Testis (tissue), 3 donors: ENCODE measurements around the gene RPL41. TPM values are rescaled to one million over a fixed set of nuclear protein-coding genes. Genes with fewer than 3 reads are reported as not detected.

Experiments
- DNase-seq: peaks from one replicate; pipeline ENCODE4 v3.0.0-alpha.2; 2019
- H3K27ac ChIP-seq, 2 donors: fragments of 200-600 bp; sonication (generic); one replicate each; pipeline ENCODE4 v1.5.1; 2019
- H3K27me3 ChIP-seq: fragments of 200-600 bp; sonication (generic); one replicate; pipeline ENCODE4 v1.5.1; 2019
- H3K36me3 ChIP-seq: fragments of 200-600 bp; sonication (generic); one replicate; pipeline ENCODE4 v1.5.1; 2017; ENCODE audit warnings: low read depth; ENCODE audit errors: missing control alignments
- H3K4me1 ChIP-seq: fragments of 200-600 bp; sonication (generic); one replicate; pipeline ENCODE4 v1.5.1; 2019
- H3K4me3 ChIP-seq, 2 donors: fragments of 200-600 bp; sonication (generic); one replicate each; pipeline ENCODE4 v1.5.1; 2017 to 2019
- H3K9me3 ChIP-seq: fragments of 200-600 bp; sonication (generic); one replicate; pipeline ENCODE4 v1.5.1; 2017
- POLR2A ChIP-seq: fragments of 450-650 bp; IDR thresholded peaks from one replicate; pipeline ENCODE4 v1.6.1; 2017; ENCODE audit warnings: antibody characterized with exemption, mild to moderate bottlenecking, moderate library complexity
- WGBS, 2 donors: methylation state at CpG; one replicate each; pipeline ENCODE4 v1.1.5; 2018; 5-methylcytosine and 5-hydroxymethylcytosine counted together
- intact Hi-C: fragments of 100-400 bp; cut with DNase I; formaldehyde crosslinking; loops from one replicate; pipeline ENCODE4 v1.15.1; 2023; ENCODE audit warnings: low total_unique reads
- polyA plus RNA-seq: library from polyadenylated mRNA; stranded (reverse); fragments of 350-450 nt; fragmentation: Illumina TruSeq; extraction: RNeasy Lipid Tissue Mini Kit (QIAGEN cat#74804); gene quantifications from one replicate; pipeline ENCODE4 v1.2.3, GENCODE V29; 2014; ENCODE audit warnings: low read depth, low replicate concordance; ENCODE audit not compliant: insufficient read depth
- total RNA-seq, 2 donors: library from RNA; depleted of rRNA; stranded (reverse); fragments of >200 nt; gene quantifications; one replicate each; pipeline ENCODE4 v1.2.3, GENCODE V29; 2016
- TF ChIP-seq, protein P1 (sequence below), 3 experiments: fragments of 450-650 bp in 2 of 3; fragments of 200-600 bp in 1 of 3; sonication (generic) in 1 of 3; IDR thresholded peaks; one replicate each; pipeline ENCODE4 v1.5.1; 2016 to 2019; ENCODE audit warnings: antibody characterized with exemption in 3 of 3, mild to moderate bottlenecking in 2 of 3, moderate library complexity in 1 of 3

Gene RPL41
- total and polyA plus RNA-seq, 3 donors from 2014 or later: 1,066 to 2,323 (median 1,985) TPM

DNA sequence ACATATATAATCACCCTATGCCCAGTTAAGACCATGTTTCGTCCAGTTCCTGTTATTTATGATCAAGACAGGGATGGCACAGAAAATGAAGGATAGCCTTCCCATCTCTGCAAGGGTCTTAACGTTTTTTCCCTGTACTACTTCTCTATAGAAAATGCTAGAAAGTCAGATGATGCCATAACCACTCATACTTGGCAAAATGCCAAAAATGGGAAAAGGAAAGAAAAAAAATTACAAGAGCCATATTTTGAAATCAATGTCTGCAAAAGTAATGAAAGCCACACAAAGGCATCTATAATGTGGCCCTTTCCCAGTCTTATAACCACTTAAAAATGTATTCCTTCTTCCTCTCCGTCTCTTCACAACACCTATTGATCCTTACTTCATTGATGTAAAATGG lies 34.1 kb downstream of the RPL41 start:
- Histone ChIP-seq H3K4me3 (no peak overlapping the region), H3K36me3 (no peaks in the 10 kb centered on the region), H3K9me3 (no peaks in the 10 kb centered on the region), H3K27ac (no peak overlapping the region), H3K4me1 (peaks cover 34% of the 10 kb centered on the region), H3K27me3 (no peaks in the 10 kb centered on the region)
- intact Hi-C loops: no loop called here
- no peak for DNase-seq
- TF ChIP-seq POLR2A: no peak
- 62 to 63% methylated on average over 3 of the region's 3 CpGs for WGBS, 2 donors

DNA sequence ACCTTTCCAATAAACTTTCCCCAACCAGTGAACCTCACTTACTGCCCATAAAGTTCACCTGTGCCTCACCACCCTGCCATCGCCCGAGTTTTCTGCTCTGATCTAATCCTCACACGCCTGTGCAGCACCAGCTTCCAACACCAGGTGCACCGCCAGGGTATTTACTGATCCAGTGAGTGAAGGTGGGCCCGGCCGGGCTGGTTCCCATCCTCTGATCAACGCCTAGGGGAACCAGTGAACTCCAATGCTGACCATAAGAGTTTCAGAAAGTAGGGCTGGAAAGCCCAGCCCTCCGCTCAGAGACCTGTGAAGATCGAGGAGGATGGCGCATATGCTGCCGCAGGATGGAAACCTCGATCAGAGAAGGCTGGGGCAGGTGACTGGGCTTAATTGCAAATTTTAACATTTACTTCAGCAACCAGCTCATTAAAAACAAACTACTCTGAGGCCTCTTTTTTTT lies 35.3 kb downstream of the RPL41 start:
- peak; percentile 74 for DNase-seq
- Histone ChIP-seq H3K4me3 (peak overlapping the region; percentile 80), H3K27me3 (no peaks in the 10 kb centered on the region), H3K9me3 (no peaks in the 10 kb centered on the region), H3K27ac (peak overlapping the region; percentile 77 to 92), H3K4me1 (peaks cover 27% of the 10 kb centered on the region), H3K36me3 (no peaks in the 10 kb centered on the region)
- 5 to 13% methylated on average over 12 of the region's 12 CpGs for WGBS, 2 donors
- TF ChIP-seq, protein P1, sequence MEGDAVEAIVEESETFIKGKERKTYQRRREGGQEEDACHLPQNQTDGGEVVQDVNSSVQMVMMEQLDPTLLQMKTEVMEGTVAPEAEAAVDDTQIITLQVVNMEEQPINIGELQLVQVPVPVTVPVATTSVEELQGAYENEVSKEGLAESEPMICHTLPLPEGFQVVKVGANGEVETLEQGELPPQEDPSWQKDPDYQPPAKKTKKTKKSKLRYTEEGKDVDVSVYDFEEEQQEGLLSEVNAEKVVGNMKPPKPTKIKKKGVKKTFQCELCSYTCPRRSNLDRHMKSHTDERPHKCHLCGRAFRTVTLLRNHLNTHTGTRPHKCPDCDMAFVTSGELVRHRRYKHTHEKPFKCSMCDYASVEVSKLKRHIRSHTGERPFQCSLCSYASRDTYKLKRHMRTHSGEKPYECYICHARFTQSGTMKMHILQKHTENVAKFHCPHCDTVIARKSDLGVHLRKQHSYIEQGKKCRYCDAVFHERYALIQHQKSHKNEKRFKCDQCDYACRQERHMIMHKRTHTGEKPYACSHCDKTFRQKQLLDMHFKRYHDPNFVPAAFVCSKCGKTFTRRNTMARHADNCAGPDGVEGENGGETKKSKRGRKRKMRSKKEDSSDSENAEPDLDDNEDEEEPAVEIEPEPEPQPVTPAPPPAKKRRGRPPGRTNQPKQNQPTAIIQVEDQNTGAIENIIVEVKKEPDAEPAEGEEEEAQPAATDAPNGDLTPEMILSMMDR (IDR thresholded peaks at IDR 0.05): peak; percentile 37 to 60 (median 50)
- TF ChIP-seq POLR2A: no peak
- intact Hi-C loops: no loop called here

DNA sequence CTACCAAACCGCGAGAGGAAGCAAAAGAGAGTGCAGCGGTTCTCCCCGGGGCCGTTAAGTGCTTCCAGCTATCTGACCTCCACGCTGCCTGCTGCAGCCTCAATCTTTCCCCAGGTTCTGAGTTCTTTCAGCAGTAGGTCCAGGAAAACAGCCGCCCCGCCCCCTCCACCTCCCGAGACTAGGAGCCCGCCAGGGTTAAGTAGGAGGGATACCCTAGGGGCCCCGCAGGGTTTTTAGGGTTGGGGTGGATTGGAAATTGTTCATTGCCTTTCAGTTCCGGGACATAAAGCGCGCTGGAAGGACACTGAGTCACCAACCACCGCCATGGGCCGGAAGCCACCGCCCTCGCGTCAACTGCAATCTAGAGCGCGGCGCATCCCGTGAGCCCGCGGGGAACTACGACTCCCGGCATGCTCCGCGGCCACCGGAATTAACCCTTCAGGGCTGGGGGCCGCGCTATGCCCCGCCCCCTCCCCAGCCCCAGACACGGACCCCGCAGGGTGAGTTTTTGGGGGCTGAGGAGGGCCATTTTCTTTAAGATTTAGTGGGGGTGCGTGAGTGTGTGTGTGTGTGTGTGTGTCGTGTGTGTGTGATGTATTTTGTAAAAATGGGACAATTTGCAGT lies 35.8 kb downstream of the RPL41 start, which contains the start of gene MYL6B:
Gene MYL6B, plus strand, starts transcription at position 456 of the 624 bp plus-strand sequence. CDS start 1,332 bp downstream, outside the sequence.
- Histone ChIP-seq H3K4me3 (peak within 1 kb of the TSS; percentile 80), H3K9me3 (no peaks in the 10 kb centered on the region), H3K36me3 (no peaks in the 10 kb centered on the region), H3K27me3 (no peaks in the 10 kb centered on the region), H3K27ac (peak within 1 kb of the TSS; percentile 77 to 92), H3K4me1 (peaks cover 26% of the 10 kb centered on the region)
- no peak for TF ChIP-seq POLR2A
- TF ChIP-seq, protein P1 (IDR thresholded peaks at IDR 0.05): peak in 1 of 3 experiments; percentile 37
- WGBS, 2 donors: 0% methylated on average over 36 to 37 of the region's 37 CpGs
- intact Hi-C loops: no loop called here
- peak; percentile 96 for DNase-seq

DNA sequence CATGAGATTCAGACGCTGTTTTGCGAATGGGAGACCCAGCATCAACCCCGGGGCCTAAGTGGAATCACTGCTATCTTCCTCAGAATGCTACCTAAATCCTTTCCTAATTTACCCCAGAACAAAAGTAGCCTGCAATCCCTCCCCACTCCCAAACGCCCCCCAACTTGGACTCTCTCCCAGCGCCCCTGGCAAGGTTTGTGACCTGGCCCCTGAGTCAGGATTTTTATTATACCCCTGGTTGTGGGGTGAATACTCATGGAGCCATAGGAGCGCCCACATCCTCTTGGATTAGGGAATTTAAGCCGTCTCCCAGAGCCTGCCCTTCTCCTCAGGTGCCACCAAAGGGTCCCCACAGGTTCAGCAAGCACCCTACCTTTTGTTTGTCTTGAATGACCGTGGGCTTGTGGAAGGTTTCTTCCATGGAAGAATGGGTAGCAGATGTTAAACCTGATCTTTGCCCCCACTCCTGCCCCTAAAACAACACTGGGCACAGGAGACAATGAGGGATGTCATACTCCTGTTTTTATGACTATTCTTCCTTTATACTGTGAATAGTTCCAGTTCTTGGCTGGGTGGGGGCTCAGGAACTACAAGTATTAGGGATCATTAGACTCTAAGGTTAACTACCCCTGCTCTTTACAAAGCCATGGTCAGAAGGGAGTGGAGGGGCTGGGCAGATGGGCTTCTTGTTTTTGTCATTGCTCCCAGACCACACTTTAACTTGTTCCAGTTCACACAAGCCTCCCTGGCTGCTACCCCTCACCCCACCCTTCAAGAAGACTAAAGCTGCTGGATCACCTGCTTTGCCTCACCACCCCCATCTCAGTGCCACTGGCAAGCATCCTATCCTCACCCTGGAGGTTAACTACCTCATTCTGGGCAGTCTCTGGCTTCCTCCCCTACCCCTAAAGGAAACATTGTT lies 36.6 kb downstream of the RPL41 start:
- no peaks in the 10 kb centered on the region for H3K36me3 ChIP-seq

More for the DNA sequence above, 36.6 kb downstream of the RPL41 start:
- Histone ChIP-seq H3K27me3 (no peaks in the 10 kb centered on the region), H3K4me1 (peaks cover 25% of the 10 kb centered on the region), H3K4me3 (peak overlapping the region; percentile 80), H3K27ac (peak overlapping the region; percentile 77 to 92), H3K9me3 (no peaks in the 10 kb centered on the region)
- WGBS, 2 donors: 5 to 6% methylated on average over 8 of the region's 8 CpGs
- intact Hi-C loops: no loop called here
- DNase-seq: no peak
- no peak for TF ChIP-seq POLR2A
- TF ChIP-seq, protein P1 (IDR thresholded peaks at IDR 0.05): no peak
